ENCODE results near the gene PICALM. TPM values are rescaled to one million over a fixed set of nuclear protein-coding genes. Genes with fewer than 3 reads are reported as not detected.

PICALM gene
- total and polyA plus RNA-seq, 2 of the 8 experiments (the other 6 are each of a cell fraction or from before 2014, with no cell fraction given), result 69.4 to 71.3 TPM

DNA sequence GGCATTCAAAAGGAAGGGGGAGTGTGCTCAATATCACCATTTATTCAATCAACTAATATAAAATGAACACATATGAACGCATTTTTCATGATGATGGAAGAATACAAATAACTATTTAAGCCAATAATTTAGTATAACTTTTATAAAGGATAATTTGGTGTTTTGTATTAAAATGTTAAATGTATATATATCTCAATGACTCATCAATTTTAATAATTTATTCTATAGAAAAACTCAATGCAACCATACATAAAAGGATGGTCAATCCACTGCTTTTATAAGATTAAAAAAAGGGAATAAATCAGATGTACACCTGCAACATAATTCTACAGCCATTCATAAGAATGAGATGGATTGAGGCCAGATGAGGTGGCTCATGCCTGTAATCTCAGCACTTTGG lies 50.6 kb downstream of the PICALM start:
- POLR2A ChIA-PET (ENCODE audit: partially characterized antibody), result no interaction called here
- Histone ChIP-seq H4K5ac (ENCODE audit: insufficient read length, low read depth, low read length) (no peak overlapping the region), H3K27ac (ENCODE audit: low read depth, low read length) (no peak overlapping the region), H3K27me3 (replicated peaks in 1 of 4; ENCODE audit: control insufficient read depth in 3 of 4, extremely low read depth in 1 of 4, insufficient read depth in 3 of 4, low read length in 3 of 4) (no peaks in the 10 kb centered on the region), H3K18ac (ENCODE audit: extremely low read depth, low read length) (no peak overlapping the region), H3K4me2 (ENCODE audit: insufficient read depth in 1 of 2, low read depth in 2 of 2, low read length in 2 of 2) (no peak overlapping the region), H3K56ac (replicated peaks; ENCODE audit: insufficient read length, low read depth, low read length) (no peak overlapping the region), H4K20me1 (replicated peaks in 1 of 2; ENCODE audit: control insufficient read depth in 1 of 2, insufficient read depth in 2 of 2, low read length in 2 of 2) (peaks cover 0 to 2% of the 10 kb centered on the region in 2 experiments), H3K36me3 (ENCODE audit: control insufficient read depth in 2 of 4, insufficient read depth in 4 of 4, low read length in 3 of 4) (peaks cover 0 to 28% (median 1%) of the 10 kb centered on the region in 4 experiments; a peak in 2 of 8 replicates), H2BK20ac (ENCODE audit: low read length) (no peak overlapping the region), H3K9me3 (ENCODE audit: insufficient read depth in 2 of 2, low read depth in 1 of 2, low read length in 1 of 2) (no peaks in the 10 kb centered on the region), H2BK12ac (ENCODE audit: low read depth, low read length) (no peak overlapping the region), H3K9ac (replicated peaks in 1 of 4; ENCODE audit: extremely low read depth in 1 of 4, low read depth in 3 of 4, low read length in 3 of 4) (no peak overlapping the region), H3K4me3 (ENCODE audit: extremely low read depth in 1 of 4, insufficient read depth in 2 of 4, low read depth in 3 of 4, low read length in 4 of 4) (no peak overlapping the region), H2AFZ (ENCODE audit: low read length) (no peak overlapping the region), H3K4me1 (replicated peaks in 1 of 4; ENCODE audit: control insufficient read depth in 3 of 4, insufficient read depth in 4 of 4, low read length in 3 of 4) (no peaks in the 10 kb centered on the region), H3K14ac (ENCODE audit: insufficient read length) (no peak overlapping the region), H2BK120ac (replicated peaks; ENCODE audit: low read depth, low read length) (no peak overlapping the region), H2BK5ac (ENCODE audit: low read depth, low read length) (no peak overlapping the region), H3K23me2 (ENCODE audit: low read depth, low read length) (no peaks in the 10 kb centered on the region), H2BK15ac (ENCODE audit: low read length) (no peak overlapping the region), H4K91ac (replicated peaks; ENCODE audit: insufficient read length, low read length) (no peak overlapping the region), H2AK5ac (ENCODE audit: low read depth, low read length) (no peak overlapping the region), H4K8ac (ENCODE audit: extremely low read depth, insufficient read depth, low read length) (no peak overlapping the region), H3K79me1 (ENCODE audit: low read depth, low read length) (no peaks in the 10 kb centered on the region), H3K4ac (replicated peaks; ENCODE audit: insufficient read length, low read depth, low read length) (no peak overlapping the region), H3K23ac (ENCODE audit: insufficient read length) (no peak overlapping the region), H3K79me2 (ENCODE audit: control insufficient read depth in 1 of 2, insufficient read depth in 2 of 2, low read length in 2 of 2) (no peaks in the 10 kb centered on the region; a peak in 1 of 4 replicates)
- 100% methylated on average over 1 of the region's 1 CpG; no CpG with 5 or more reads in 1 of the 2 experiments for WGBS, 2 experiments (ENCODE audit: extremely low coverage in 1 of 2, insufficient coverage in 1 of 2, insufficient read length in 1 of 2, insufficient replicate concordance in 2 of 2, low coverage in 1 of 2, low lambda C conversion rate in 2 of 2, missing lambda C conversion rate in 1 of 2)
- CTCF ChIA-PET (ENCODE audit: partially characterized antibody), result interaction anchor here (1.4 to 1.5 kb wide), 2 partner anchors 163 to 200 kb away, joined by 3 to 5 read pairs; partner anchors contain the start of gene CCDC83
- TF ChIP-seq ATF3 (IDR thresholded peaks at IDR 0.05; ENCODE audit: insufficient read depth, low read depth, low read length), result no peak
- no peak for TF ChIP-seq KDM5A (IDR thresholded peaks at IDR 0.05; ENCODE audit: low read length)
- TF ChIP-seq ASH2L (IDR thresholded peaks at IDR 0.05; ENCODE audit: low read length), result no peak
- TF ChIP-seq RNF2 (IDR thresholded peaks at IDR 0.05; ENCODE audit: borderline replicate concordance, low read depth, low read length, missing control alignments, poor library complexity, severe bottlenecking), result no peak
- TF ChIP-seq CTBP2 (IDR thresholded peaks at IDR 0.05; ENCODE audit: borderline replicate concordance, insufficient read depth, insufficient read length, low read length), result no peak
- TF ChIP-seq SP4 (IDR thresholded peaks at IDR 0.05; ENCODE audit: low read length), result no peak
- no peak for TF ChIP-seq NRF1 (IDR thresholded peaks at IDR 0.05; ENCODE audit: low read depth, low read length)
- DNase-seq (ENCODE audit: low read depth in 1 of 2, low spot score in 2 of 2) (no peak), FAIRE-seq (no peak)

Measured in H1 (cell line).